NCI-H510A treated with DMSO at 0.1 percent for 48 hours (cell line): Measurements from ENCODE around the gene LONRF3.
"Not testable (repeated sequence)": the region's sequence is repeated elsewhere in the genome, so short reads cannot be mapped to it uniquely, and the experiment has no call there.

Source experiments
- DNase-seq: peaks from one replicate; lab custom pipeline; 2025; lab: John Stamatoyannopoulos, UW

LONRF3 gene

DNA sequence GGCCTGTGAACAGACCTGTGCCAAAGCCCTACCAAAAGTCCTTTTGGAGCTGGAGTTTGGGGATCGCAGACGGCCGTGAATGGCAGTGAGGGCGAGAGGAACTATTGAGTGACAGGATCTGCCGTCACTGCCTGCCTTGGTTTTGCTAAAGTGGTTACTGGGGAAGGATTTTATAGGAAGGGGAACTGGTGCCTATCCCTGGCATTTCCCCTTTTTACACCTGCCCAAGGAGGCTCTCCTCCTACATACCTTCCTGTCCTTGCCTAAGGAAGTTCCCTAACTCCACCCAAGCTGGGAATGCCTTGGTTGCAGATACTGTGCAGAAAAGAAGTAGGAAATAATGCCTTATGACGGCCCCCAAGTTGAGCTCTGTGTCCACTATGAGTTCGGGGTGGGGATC lies 14.5 kb downstream of the LONRF3 start:
- DNase-seq: no peak

DNA sequence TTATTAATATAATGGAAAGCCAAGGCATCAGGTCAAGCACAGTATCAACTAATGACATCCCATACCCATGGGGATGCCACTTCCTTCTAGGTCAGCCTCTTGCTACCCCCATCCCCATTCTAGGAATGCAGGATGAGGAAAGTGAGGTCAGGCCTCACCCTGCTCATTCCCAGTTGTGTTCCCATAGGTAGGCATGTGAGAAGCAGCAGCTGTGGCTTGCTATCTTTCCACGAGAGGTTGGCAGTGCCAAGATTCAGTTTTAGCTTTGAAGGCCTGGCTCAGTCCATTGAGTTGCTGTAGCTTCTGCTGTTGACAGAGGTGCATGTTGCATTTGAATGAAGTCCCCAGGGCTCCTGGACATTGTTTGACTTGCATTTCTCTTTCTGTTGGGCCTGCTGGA lies 15.5 kb downstream of the LONRF3 start:
- DNase-seq: no peak

- DNase-seq: no peak
Observed at GRCh38 chrX:118990512-118991227, 16.3 kb downstream of the LONRF3 start.

DNA sequence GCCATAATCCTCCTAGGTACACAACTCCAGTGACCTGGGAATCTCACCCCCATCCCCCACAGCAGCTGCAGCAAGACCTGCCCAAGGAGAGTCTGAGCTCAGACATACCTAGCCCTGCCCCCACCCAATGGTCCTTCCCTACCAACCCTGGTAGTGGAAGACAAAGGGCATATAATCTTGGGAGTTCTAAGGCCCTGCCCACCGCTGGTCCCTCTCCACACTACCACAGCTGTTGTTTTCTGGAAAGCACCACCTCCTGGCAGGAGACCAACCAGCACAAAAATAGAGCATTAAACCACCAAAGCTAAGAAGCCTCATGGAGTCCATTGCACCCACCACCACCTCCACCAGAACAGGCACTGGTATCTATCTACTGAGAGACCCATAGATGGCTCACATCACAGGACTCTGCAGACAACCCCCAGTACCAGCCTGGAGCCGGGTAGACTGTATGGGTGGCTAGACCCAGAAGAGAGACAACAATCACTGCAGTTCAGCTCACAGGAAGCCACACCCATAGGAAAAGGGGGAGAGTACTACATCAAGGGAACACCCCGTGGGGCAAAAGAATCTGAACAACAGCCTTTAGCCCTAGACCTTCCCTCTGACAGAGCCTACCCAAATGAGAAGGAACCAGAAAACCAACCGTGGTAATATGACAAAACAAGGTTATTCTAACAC lies 18.2 kb downstream of the LONRF3 start:
- DNase-seq: not testable (repeated sequence)

DNA sequence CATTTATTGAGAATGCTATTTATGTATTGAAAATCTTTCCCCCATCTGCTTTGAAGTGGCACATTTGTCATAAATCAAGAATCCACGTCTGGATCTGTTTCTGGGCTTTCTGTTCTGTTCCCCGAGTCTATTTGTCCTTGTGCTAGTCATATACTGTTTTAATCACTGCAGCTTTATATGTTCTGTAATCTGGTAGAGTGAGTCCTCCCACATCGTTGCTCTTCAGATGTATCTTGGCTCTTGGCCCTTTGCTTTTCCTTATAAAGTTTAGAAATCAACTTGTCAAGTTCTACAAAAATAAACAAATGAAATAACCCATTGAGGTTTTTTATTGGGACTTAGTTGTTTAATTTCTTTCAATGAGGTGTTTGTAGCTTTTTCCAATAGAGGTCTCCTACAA lies 29.0 kb downstream of the LONRF3 start:
- no peak for DNase-seq

- peak; percentile 1 for DNase-seq
Observed at GRCh38 chrX:119004920-119005524, 30.6 kb downstream of the LONRF3 start.

- no peak for DNase-seq
Observed at GRCh38 chrX:119007189-119007770, 32.9 kb downstream of the LONRF3 start.

DNA sequence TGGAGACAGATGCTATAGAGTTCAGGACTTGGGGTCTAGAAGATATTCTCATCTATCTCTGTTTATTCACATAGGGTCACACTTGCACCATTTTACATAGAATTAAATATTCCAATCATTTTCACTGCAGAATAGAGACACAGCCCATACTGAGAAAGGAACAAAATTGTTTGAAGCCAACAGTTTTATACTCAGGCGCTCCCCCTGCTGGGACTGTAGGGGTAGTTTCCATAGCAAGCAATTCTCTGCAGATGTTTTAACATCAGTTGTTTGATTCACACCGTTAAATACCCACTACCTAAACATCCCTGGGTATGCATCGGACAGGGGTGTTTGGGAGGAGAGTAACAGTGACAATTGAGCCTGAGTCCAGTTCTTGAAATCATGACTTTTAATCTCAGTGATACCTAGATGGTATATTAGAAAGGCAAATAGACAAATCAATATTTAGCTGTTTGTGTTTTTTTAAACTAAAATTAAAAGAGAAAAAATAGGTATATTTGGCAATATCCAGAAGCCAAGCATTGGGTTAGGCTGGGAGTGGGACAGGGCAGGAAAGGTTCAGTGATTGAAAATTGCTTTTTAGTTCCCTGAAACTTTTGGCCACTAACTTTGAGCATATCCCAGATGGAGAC lies 33.8 kb downstream of the LONRF3 start:
- peak; percentile 52 for DNase-seq

GRCh38 chrX:119009071-119009470 lies 34.7 kb downstream of the LONRF3 start:
- DNase-seq: no peak

DNA sequence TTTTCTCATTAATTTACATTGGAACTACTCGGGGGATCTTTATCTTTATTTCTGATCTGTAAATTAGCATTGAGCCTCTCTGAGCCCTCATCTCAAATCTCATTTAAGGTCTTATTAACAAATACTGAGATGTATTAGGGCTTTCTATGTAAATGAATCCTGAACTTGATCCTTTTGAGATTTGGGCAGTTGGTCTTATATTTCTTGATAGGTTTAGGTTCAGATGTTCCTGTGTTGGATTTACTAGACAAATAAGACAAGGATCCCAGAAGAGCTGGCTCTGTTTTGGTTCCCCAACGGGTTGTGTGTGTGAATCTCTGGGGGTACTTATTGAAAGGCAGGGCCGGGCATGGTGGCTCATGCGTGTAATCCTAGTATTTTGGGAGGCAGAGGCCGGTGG lies 36.1 kb downstream of the LONRF3 start:
- no peak for DNase-seq

- DNase-seq: no peak
Observed at GRCh38 chrX:119013164-119013563, 38.7 kb downstream of the LONRF3 start.

DNA sequence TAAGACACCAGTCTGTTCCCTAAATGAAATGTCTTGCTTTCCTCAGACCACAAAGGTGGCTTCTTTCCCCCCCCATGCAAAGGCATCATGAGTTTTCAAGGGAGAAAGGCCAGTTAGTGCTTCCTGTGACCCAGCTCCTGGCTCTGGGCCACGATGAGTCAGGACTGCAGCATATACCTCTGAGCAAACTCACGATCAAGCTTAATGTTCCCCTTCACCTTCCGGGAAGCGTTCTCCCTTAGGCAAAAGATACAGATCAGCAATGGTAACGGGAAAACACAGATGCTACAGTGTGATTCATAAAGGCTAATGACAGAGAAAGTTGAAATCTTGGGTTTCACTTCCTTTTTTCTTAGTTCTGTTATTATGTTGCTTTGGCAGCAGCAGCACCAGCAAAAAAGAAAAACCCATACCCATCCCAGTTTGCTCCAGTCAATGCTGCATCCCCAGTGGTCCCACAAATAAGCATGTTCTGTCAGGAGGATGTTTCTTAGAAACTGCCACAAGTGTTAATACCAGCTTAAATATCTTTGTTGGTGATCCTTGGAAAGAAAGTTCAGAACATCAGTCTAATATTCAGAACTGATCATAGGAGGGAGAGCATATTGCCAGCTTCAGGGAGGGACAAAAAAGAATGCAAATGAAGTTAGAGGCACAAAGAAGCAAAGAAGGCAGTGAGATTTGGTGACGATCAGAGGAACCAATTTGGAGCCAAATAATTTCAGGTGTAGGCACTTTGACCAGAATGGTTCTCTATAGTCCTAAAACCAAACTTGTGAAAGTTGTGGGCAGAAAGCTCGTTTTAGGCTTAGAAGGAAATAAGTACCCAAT lies 41.2 kb downstream of the LONRF3 start:
- no peak for DNase-seq

- no peak for DNase-seq
Observed at GRCh38 chrX:119017077-119017476, 42.7 kb downstream of the LONRF3 start.

DNA sequence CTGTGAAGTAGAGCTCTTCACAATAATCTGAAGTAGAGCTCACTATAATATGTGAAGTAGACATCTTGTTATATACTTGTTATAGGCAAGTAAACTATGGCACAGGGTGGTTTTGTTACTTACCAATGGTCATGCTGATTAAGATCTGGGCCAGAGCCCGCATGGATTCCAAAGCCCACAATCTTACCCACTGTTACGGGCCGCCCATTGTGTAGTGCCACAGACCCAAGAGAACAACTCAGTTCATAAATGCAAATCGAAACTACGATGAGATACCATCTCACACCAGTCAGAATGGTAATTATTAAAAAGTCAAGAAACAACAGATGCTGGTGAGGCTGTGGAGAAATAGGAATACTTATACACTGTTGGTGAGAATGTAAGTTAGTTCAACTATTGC lies 51.5 kb downstream of the LONRF3 start:
- DNase-seq: no peak

DNA sequence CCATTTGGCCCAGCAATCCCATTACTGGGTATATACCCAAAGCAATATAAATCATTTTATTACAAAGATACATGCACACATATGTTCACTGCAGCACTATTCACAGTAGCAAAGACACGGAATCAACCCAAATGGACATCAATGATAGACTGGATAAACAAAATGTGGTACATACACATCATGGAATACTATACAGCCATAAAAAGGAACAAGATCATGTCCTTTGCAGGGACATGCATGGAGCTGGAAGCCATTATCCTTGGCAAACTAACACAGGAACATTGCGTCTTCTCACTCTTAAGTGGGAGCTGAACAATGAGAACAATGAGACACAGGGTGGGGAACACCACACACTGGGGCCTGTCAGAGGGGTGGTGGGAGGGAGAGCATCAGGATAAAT lies 51.9 kb downstream of the LONRF3 start:
- DNase-seq: not testable (repeated sequence)

DNA sequence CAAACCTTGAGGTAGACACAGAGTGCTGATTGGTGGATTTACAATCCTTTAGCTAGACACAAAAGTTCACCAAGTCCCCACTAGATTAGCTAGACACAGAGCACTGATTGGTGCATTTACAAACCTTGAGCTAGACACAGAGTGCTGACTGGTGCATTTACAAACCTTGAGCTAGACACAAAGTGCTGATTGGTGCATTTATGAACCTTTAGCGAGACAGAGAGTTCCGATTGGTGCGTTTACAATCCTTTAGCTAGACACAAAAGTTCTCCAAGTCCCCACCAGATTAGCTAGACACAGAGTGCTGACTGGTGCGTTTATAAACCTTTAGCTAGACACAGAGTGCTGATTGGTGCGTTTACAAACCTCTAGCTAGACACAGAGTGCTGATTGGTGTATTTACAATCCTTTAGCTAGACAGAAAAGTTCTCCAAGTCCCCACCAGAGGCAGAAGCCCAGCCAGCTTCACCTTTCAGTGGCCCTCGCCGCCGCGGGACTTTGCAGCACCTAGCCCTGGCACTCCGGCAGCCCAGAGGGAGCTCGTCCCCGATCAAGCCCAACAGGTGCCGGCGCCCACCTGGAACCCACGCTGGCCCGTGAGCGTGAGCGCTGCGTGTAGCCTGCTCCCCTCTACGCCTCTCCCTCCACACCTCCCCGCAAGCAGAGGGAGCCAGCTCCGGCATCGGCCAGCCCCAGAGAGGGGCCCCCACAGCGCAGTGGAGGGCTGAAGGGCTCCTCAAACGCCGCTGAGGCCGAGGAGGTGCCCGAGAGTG lies 53.7 kb downstream of the LONRF3 start:
- DNase-seq: not testable (repeated sequence)

- DNase-seq: no peak
Observed at GRCh38 chrX:119028733-119029330, 54.4 kb downstream of the LONRF3 start.

GRCh38 chrX:119029656-119030055 lies 55.2 kb downstream of the LONRF3 start:
- not testable (repeated sequence) for DNase-seq

DNA sequence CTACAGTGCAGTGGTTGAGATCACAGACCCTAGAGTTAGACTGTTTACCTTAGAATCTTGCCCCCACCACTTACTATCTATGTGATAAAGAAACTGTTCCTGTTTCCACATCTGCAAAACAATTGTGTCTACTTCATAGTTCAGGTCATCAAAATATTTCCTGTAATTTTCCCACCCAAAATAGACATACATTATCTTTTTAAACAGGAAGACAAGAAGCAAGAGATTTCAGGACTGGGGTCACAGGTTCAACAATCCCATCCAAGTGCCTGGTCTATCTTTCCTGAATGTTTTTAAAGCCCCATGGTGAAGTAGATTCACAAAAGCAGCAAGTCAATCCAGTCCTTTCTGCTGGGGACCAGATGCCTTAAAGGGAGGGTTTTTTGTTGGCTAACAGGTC lies 56.6 kb downstream of the LONRF3 start:
- no peak for DNase-seq
